Activated CD4-positive, alpha-beta memory T cell treated with anti-CD3 and anti-CD28 coated beads for 36 hours (primary cell): ENCODE data around the gene PIK3AP1. TPM values are rescaled to one million over a fixed set of nuclear protein-coding genes. Genes with fewer than 3 reads are reported as not detected.

ENCODE experiments used
- CTCF ChIA-PET: fragments of 350-600 bp; sonication (Branson Sonifier 250); formaldehyde crosslinking; loops from one replicate; lab custom pipeline; 2021; ENCODE audit warnings: antibody characterized with exemption, inconsistent platforms; lab: Charles Lee
- POLR2A ChIA-PET: fragments of 350-600 bp; sonication (Branson Sonifier 250); formaldehyde crosslinking; loops from one replicate; lab custom pipeline; 2021; ENCODE audit warnings: antibody characterized with exemption; lab: Charles Lee
- DNase-seq: peaks from one replicate; pipeline ENCODE4 v3.0.0-alpha.2; 2020
- H3K27ac Mint-ChIP-seq: one replicate; pipeline ENCODE4 v1.8.0; 2021; ENCODE audit warnings: mixed read lengths
- H3K27me3 Mint-ChIP-seq: one replicate; pipeline ENCODE4 v1.8.0; 2021; ENCODE audit warnings: mixed read lengths
- H3K36me3 Mint-ChIP-seq: one replicate; pipeline ENCODE4 v1.8.0; 2021; ENCODE audit warnings: mixed read lengths
- H3K4me1 Mint-ChIP-seq: one replicate; pipeline ENCODE4 v1.8.0; 2021; ENCODE audit warnings: low read depth, mixed read lengths
- H3K4me3 Mint-ChIP-seq: one replicate; pipeline ENCODE4 v1.8.0; 2021; ENCODE audit warnings: mild to moderate bottlenecking, mixed read lengths
- H3K9me3 Mint-ChIP-seq: one replicate; pipeline ENCODE4 v1.8.0; 2021; ENCODE audit warnings: mixed read lengths
- intact Hi-C: fragments of 100-400 bp; cut with micrococcal nuclease; formaldehyde crosslinking; loops from one replicate; pipeline ENCODE4 v1.15.1; 2023
- total RNA-seq, 2 experiments: library from RNA; stranded (reverse); gene quantifications; one replicate each; pipeline ENCODE4 v1.2.3, GENCODE V29; 2021

The PIK3AP1 gene
- total RNA-seq, 2 experiments from 2014 or later, result 3.4 to 4.3 TPM

DNA sequence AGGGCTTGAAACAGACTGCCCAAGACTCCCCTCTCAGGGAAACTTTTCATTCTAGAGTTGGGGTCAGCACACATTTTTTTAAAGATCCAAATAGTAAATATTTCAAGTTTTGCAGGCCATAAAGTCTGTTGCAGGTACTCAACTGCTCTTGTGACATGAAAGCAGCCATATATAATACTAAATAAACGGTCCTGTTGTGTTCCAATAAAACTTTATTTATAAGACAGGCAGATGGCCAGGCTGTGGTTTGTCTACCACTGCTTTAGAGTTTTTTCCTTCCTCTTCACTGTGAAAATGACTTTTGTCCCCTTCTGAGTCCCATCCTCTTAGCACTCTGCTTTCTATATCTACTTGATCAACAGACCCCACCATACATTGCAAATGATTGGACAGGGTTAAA, 93.0 kb downstream of the PIK3AP1 start:
- POLR2A ChIA-PET, result no interaction called here
- Mint-ChIP-seq H3K27ac (no peak overlapping the region), H3K4me1 (no peaks in the 10 kb centered on the region), H3K9me3 (no peaks in the 10 kb centered on the region), H3K27me3 (no peaks in the 10 kb centered on the region), H3K36me3 (no peaks in the 10 kb centered on the region), H3K4me3 (no peak overlapping the region)
- intact Hi-C loops, result no loop called here
- CTCF ChIA-PET, result no interaction called here
- no peak for DNase-seq

DNA sequence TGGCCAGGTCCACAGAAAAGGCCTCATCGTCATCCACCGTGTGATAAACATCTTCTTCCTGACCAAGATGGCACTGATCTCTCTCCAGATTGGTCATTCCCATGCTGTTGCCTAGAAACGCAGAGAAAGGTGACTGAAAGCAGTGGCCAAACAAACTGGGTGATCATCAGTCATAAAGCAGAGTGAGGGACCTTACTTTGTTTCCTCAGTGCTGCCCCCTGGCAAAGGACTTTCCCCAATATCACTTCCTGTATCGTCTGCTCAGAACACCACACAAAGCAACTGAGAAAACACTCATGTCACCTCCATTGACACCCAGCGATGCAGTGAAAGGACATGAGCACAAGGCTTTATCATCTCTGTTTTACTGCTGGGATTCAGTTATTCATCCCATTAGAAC, 93.5 kb downstream of the PIK3AP1 start:
- ChIA-PET POLR2A (no interaction called here), CTCF (interaction anchor here (0.8 kb wide), 1 partner anchor 61 kb away, joined by 3 read pairs; no protein-coding TSS in a partner anchor)
- H3K4me1 Mint-ChIP-seq, result no peaks in the 10 kb centered on the region
- H3K36me3 Mint-ChIP-seq, result no peaks in the 10 kb centered on the region
- intact Hi-C loops, result no loop called here
- H3K27me3 Mint-ChIP-seq, result no peaks in the 10 kb centered on the region
- peak; percentile 20 for DNase-seq
- H3K27ac Mint-ChIP-seq, result no peak overlapping the region
- H3K9me3 Mint-ChIP-seq, result no peaks in the 10 kb centered on the region
- no peak overlapping the region for H3K4me3 Mint-ChIP-seq

DNA sequence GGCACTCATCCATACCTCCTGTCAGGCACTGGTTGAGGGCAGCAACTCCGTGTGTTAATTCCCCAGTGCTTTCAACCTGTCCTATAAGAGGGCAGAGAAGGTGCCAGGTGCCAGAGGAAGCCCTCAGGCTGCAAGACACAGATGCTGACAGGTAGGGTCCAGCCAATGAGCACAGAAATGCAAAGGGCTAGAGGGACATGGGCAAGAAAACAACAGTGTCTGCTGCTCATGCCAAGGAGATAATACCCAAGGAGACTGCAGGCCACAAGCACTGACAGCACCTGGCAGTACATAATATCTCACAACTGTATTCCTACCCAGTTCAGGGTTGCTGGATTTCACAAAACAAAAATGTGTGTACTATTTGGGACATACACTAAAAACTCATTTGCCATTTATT, 95.1 kb downstream of the PIK3AP1 start:
- DNase-seq, result no peak
- intact Hi-C loops, result no loop called here
- Mint-ChIP-seq H3K9me3 (no peaks in the 10 kb centered on the region), H3K27ac (no peak overlapping the region), H3K27me3 (no peaks in the 10 kb centered on the region), H3K4me3 (no peak overlapping the region), H3K4me1 (no peaks in the 10 kb centered on the region), H3K36me3 (no peaks in the 10 kb centered on the region)
- POLR2A ChIA-PET, result no interaction called here
- CTCF ChIA-PET, result no interaction called here

DNA sequence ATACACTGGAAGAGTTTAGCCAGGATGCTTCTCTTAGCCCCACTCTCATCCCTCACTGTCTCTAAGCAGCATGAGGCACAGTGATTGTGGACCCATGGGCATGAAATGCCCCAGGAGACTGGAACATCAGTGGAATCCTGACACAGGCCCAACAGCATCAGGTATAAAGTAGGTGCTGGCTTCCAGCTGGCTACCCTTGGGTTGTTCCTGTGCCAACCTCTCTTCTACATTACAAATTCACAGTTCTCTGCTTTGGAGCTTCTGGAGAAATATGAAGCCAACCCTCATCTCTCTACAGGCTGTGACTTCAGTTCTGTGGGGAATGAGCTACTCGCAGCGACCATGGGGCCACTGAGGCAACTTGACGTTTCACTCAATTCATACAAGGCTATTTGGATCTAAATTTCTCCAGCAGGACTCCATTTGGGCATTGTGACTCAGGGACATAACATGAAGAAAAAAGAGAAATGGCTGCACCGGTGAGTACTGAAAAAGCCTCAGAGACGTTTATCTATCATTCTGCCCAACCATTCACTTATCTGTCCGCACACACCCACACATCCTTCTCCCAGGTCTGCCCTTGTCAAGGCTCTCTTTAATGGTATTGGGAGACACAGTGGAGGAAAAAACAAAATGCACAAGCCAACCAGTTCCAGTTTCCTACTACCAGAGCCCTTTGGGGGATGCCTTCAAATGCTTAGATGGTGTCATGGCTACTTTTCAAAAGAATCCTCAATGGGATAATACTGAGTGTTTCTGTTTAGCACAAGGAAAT, 98.1 kb downstream of the PIK3AP1 start:
- intact Hi-C loops, result no loop called here
- no peak for DNase-seq
- no peaks in the 10 kb centered on the region for H3K27me3 Mint-ChIP-seq
- H3K27ac Mint-ChIP-seq, result no peak overlapping the region
- no peaks in the 10 kb centered on the region for H3K36me3 Mint-ChIP-seq
- H3K9me3 Mint-ChIP-seq, result no peaks in the 10 kb centered on the region
- ChIA-PET CTCF (interaction anchor here (1.2 kb wide), 1 partner anchor 18 kb away, joined by 3 read pairs; no protein-coding TSS in a partner anchor), POLR2A (no interaction called here)
- H3K4me1 Mint-ChIP-seq, result no peaks in the 10 kb centered on the region
- no peak overlapping the region for H3K4me3 Mint-ChIP-seq

DNA sequence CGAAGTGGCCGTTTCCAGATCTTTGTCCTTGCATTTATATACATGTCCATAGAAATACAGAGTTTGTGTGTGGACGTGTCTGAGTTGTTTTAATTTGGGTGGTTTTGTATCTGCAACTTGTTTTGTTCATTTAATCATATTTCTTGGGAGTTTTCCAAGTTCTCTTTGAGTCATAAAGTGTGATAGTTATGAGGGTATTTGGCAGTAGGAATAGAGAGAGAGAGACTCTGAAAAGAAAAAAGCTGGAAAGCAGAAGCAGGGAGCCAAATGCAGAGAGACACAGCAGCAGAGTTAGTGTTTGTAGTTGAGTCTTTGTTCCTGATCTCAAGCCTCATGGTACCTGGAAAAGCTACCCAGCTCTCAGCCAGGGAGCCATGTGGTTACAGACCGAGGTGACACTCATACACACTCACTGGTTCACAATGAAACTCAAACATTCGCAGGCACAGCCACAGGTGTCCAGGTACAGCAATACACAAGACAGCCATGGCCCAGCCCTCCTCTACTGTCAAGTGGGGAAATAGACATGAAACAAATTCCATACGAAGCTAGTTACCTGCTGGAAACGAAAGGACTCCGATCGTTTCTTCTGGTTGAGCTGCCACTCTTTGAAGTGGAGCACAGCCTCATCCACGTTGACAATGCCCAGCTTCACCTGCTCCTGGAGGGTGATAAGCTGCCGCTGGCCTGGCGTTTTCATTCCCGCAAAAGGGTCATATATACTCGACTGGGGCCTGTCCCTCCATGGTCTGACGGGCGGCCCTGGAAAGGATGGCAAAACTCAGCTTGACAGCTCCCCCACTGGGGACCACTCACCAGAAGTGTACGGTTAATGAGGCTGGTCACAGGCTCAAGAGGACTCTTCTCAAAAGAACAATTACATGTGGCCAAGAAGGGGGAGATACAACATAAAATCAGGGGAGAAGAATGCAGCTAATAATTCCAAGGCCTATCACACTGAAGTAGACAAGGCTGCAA, 100.2 kb downstream of the PIK3AP1 start:
- Mint-ChIP-seq H3K27me3 (no peaks in the 10 kb centered on the region), H3K4me3 (no peak overlapping the region), H3K36me3 (no peaks in the 10 kb centered on the region), H3K4me1 (no peaks in the 10 kb centered on the region), H3K27ac (no peak overlapping the region), H3K9me3 (no peaks in the 10 kb centered on the region)
- ChIA-PET POLR2A (no interaction called here), CTCF (no interaction called here)
- intact Hi-C loops, result no loop called here
- no peak for DNase-seq

DNA sequence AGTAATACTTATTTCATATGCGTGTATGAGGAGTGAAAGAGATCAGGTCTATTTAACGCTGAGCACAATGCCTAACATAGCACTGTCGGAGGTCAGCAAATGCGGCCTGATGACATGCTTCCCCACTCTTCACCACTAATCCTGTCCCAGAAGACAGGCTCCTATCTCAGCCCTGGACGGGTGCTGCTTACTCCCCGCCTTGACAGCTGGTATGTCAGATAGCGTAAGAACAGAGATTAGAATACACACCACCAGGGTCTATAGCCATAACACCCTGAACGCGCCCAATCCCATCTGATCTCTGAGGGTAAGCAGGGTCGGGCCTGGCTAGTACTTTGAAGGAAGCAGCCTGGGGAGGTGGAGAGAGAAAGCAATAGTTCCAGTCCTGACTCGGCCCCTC, 101.2 kb downstream of the PIK3AP1 start:
- Mint-ChIP-seq H3K27ac (no peak overlapping the region), H3K4me3 (no peak overlapping the region), H3K4me1 (no peaks in the 10 kb centered on the region), H3K27me3 (no peaks in the 10 kb centered on the region), H3K9me3 (no peaks in the 10 kb centered on the region), H3K36me3 (no peaks in the 10 kb centered on the region)
- DNase-seq, result no peak
- POLR2A ChIA-PET, result no interaction called here
- CTCF ChIA-PET, result no interaction called here
- intact Hi-C loops, result no loop called here

DNA sequence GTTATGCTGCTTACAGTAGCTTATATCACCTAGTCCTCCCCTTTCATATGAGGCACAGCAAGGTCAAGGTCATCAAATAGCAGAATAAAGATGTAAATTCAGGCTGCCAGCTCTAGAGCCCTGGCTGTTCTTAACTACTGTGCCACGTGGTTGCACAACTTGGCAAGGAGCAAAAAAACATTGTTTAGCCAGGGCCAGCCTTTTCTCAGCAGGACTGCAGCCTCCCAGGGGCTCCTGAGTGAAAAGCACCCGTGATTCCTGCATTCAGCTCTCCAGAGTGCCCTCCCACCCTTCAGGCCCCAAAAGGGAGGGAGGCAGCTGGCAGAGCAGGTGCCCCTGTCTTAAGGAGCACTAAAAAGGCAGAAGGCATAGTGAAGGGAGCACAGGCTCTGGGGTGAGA, 101.7 kb downstream of the PIK3AP1 start:
- Mint-ChIP-seq H3K4me1 (no peaks in the 10 kb centered on the region), H3K36me3 (no peaks in the 10 kb centered on the region), H3K27ac (no peak overlapping the region), H3K27me3 (no peaks in the 10 kb centered on the region), H3K9me3 (no peaks in the 10 kb centered on the region), H3K4me3 (no peak overlapping the region)
- ChIA-PET CTCF (no interaction called here), POLR2A (no interaction called here)
- DNase-seq, result no peak
- intact Hi-C loops, result no loop called here

DNA sequence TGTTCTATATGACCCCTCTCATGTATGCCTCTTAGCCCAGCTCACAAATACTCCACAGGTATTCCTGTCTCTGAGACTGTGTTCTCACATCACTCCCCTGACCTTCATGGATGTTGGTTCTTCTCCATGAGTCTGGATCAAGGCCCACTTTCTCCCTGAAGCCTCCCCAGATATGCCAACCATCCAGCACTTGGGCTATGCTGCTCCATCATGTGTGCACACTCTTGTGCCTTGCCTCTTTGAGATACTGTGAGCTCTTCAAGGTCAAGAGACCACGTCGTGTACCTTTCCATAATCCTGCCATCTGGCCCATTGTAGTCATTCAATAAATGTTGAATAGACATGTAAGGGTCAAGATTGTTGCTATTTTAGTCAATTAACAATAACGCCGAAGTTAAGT, 103.4 kb downstream of the PIK3AP1 start:
- Mint-ChIP-seq H3K4me3 (no peak overlapping the region), H3K36me3 (no peaks in the 10 kb centered on the region), H3K27me3 (no peaks in the 10 kb centered on the region), H3K27ac (no peak overlapping the region), H3K4me1 (no peaks in the 10 kb centered on the region), H3K9me3 (no peaks in the 10 kb centered on the region)
- POLR2A ChIA-PET, result no interaction called here
- DNase-seq, result no peak
- intact Hi-C loops, result no loop called here
- CTCF ChIA-PET, result no interaction called here

DNA sequence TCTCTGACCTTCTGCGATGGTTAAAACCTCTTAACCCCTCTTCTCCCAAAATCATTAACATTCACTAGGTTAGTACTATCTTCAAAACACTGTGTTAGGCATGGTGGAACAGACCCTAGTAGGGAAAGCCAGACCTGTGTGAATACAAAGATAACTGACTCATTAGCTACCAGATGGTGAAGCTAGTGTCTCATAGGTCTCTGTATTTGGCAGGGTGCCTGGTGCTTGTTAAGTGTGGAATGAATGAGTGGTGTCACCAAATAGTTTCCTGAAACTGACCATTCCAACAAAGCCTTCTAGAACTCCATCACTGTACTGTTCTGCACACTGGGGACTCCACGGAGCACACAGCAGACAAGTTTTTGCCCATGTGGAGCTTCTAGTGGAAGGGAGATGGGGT, 105.8 kb downstream of the PIK3AP1 start:
- CTCF ChIA-PET, result no interaction called here

DNA sequence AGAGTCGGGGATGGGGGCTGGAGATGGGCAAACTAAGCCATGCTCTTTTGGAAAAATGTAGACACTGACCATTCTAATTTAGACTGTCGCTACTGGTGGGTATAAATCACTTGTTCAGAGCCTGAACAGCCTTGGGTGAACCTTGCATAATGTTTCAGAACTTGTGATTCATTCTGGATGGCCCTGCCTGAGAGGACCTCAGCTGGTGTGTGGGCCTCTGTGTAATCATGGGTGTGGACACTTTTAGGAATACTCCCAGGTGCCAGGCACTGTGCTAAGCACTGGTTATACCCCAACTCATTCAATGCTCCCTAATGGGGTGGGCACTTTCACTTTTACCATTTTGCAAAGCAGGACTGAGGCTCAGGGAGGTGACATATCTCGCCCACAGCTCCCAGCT, 106.7 kb downstream of the PIK3AP1 start:
- H3K9me3 Mint-ChIP-seq, result no peaks in the 10 kb centered on the region
- H3K4me1 Mint-ChIP-seq, result peaks cover 4% of the 10 kb centered on the region
- no peak overlapping the region for H3K27ac Mint-ChIP-seq
- ChIA-PET POLR2A (no interaction called here), CTCF (no interaction called here)
- DNase-seq, result no peak
- no peaks in the 10 kb centered on the region for H3K27me3 Mint-ChIP-seq
- intact Hi-C loops, result no loop called here
- no peak overlapping the region for H3K4me3 Mint-ChIP-seq
- H3K36me3 Mint-ChIP-seq, result no peaks in the 10 kb centered on the region

More for the DNA sequence above, 105.8 kb downstream of the PIK3AP1 start:
- Mint-ChIP-seq H3K4me1 (peaks cover 4% of the 10 kb centered on the region), H3K4me3 (no peak overlapping the region), H3K27me3 (no peaks in the 10 kb centered on the region), H3K36me3 (no peaks in the 10 kb centered on the region), H3K9me3 (no peaks in the 10 kb centered on the region), H3K27ac (no peak overlapping the region)
- DNase-seq, result no peak
- POLR2A ChIA-PET, result no interaction called here
- intact Hi-C loops, result no loop called here

DNA sequence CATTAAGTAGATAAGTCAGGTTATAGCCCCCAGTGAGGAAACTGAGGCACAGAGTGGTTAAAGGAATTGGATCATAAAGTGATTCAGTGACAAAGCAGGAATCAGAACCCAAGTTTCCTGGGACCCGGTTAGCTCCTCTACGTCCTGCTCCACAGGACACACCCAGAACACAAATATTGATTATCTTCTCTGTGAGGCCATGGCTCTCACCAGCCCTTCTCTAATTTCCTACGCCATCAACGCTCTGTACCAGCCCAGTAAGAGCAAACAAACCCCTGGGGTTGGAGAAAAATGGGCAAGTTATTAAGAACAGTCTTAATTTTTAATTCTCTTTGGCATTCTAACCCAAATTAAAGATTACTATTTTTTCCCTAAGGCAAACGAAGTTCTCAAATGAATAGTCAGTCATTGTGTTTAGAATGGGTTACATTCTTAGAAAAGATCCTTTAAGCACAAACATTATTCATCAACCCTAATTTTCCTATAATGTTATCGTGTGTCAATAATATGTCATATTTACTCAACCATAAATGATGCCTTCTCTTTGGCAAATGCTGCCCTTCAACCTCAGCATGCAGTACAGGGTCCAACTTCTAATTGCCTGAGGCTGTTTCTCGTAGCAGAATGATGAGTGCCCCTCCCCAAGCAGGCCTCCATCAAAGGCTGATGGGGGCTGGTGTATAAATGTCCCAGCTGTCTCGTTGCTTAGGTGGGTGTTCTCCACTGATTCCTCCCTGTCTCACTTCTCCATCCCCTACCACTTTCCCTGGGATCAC, 108.1 kb downstream of the PIK3AP1 start:
- no peak overlapping the region for H3K4me3 Mint-ChIP-seq
- ChIA-PET CTCF (no interaction called here), POLR2A (no interaction called here)
- H3K27ac Mint-ChIP-seq, result no peak overlapping the region
- no peaks in the 10 kb centered on the region for H3K36me3 Mint-ChIP-seq
- no peak for DNase-seq
- H3K27me3 Mint-ChIP-seq, result no peaks in the 10 kb centered on the region
- H3K4me1 Mint-ChIP-seq, result peaks cover 4% of the 10 kb centered on the region
- no peaks in the 10 kb centered on the region for H3K9me3 Mint-ChIP-seq
- intact Hi-C loops, result no loop called here

DNA sequence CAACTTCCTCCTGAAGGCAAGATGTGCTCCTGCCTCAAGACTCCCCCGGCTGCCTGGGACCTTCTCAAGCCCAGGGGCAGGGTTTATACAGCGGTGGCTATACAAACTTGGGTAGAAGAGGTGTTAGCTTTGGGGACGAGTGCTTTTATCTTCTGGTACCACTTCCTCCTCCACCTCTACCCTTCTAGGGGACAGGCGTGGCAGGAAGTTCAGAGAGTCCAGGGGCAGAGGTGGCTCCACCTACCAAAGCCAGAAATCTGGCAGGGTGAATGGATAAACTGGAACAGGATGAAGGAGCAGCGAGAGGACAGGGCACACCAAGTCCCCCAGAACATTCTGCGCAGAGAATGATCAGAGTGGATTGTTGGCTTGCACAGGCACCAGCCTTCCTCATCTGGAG, 109.5 kb downstream of the PIK3AP1 start:
- POLR2A ChIA-PET, result no interaction called here
- H3K27ac Mint-ChIP-seq, result no peak overlapping the region
- CTCF ChIA-PET, result interaction anchor here (0.7 kb wide), 1 partner anchor 426 kb away, joined by 3 read pairs; no protein-coding TSS in a partner anchor

More for the DNA sequence above, 109.5 kb downstream of the PIK3AP1 start:
- no peak for DNase-seq
- no peaks in the 10 kb centered on the region for H3K36me3 Mint-ChIP-seq
- peaks cover 4% of the 10 kb centered on the region for H3K4me1 Mint-ChIP-seq
- H3K9me3 Mint-ChIP-seq, result no peaks in the 10 kb centered on the region
- no peaks in the 10 kb centered on the region for H3K27me3 Mint-ChIP-seq
- no peak overlapping the region for H3K4me3 Mint-ChIP-seq
- intact Hi-C loops, result no loop called here
